A549 treated with Mapracorat at 1 μM for 4 hours (cell line): ENCODE results near the gene CCDC91. TPM values are rescaled to one million over a fixed set of nuclear protein-coding genes. Genes with fewer than 3 reads are reported as not detected.

Experiments used
- total RNA-seq: library from RNA; stranded (reverse); fragments of 200-300 nt; extraction: Qiagen RNA extraction; gene quantifications from 5 replicates; pipeline ENCODE4 v1.2.3, GENCODE V29; 2022

CCDC91 gene, protein sequence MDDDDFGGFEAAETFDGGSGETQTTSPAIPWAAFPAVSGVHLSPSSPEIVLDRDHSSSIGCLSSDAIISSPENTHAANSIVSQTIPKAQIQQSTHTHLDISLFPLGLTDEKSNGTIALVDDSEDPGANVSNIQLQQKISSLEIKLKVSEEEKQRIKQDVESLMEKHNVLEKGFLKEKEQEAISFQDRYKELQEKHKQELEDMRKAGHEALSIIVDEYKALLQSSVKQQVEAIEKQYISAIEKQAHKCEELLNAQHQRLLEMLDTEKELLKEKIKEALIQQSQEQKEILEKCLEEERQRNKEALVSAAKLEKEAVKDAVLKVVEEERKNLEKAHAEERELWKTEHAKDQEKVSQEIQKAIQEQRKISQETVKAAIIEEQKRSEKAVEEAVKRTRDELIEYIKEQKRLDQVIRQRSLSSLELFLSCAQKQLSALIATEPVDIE
- 16.2 to 23.8 TPM (median 18.1 TPM) in 5 replicates for total RNA-seq

DNA sequence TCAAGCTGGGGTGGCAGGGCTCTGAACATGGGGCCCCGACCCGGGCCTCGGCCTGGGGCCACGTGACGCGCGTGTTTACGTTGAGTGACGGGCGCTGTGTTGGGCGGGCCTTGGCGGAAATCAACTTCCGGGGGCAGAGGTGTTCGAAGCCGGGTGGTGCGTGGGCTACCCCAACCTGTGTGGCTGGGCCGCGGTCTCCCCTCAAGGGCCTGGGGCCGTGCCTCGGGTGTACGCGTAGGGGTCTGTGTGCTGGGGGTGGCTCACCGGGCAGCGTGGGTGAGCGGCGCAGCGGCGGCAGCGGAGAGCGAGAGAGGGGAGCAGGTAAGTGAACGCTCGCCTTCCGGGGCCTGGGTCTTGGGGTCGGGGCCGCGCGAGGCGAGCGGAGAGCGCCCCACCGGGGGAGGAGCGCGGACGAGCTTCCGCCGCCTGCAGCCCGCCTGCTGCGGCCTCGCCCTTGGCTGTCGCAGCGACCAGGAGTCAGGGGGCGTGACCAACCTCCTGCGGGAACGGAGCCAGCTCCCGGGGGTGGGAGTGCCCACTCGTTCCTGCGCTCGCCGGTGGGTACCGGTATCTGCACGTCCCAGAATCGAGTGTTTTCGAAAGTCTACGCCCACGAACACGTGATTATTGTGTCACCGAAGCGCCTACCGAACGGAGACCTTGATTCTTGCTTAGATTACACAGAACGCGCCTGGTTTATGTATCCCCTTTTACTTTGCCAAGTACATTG, at the start of gene CCDC91:
Gene CCDC91 (plus strand): TSS at position 136 of the 730 bp plus-strand sequence. CDS start 66,760 bp downstream, outside the sequence.

Other genes starting within 250 kb of the CCDC91 start
- gene PTHLH, start 217.7 kb upstream of the CCDC91 start, total RNA-seq: 13.1 to 16.4 TPM (median 15.4 TPM) in 5 replicates